GM18520 (cell line): Measurements from ENCODE around the gene CAPZA1.

ENCODE experiments used
- ATAC-seq: cut with Tn5 transposase; IDR thresholded peaks from one replicate; pipeline ENCODE4 v1.9.1; 2021; ENCODE audit not compliant: unreplicated experiment

Gene CAPZA1

DNA sequence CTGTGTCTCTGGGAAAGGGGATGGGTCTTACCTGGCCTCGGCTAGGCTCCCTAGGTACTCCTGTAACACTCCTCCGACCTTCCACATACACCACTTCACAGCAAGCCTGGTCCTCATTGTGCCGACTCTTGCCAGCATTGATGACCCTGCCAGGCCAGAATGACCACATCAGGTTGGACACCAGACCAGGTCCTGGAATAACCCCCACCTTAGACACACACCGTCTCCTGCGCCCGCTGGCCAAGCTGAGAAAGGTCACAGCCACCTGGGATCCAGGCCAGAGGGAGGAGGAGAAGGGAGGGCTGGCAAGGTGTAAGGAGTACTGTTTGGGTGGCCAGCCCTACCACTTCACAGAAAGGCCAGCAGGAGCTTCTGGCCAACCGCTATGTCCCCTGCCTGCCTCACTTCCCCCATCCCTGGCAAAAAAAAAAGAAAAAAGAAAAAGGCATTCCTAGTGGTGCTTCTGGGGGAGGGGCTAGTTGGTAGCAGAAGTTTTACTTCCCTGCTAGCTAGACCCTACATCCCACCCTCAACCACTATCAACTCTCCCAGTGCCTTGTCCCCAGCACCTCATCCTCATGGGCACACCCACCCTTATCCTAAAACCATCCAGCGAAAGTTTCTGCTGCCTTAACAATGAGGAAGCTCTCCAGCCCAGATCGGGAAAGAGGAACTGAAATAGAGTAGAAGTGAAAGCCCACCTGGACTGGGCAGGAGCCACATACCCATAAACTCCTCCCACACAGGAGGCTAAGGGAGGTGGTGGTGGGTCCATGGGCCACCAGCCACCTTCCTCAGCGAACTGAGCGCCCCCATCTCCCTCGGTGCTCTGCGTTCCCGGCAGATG is 94.1 kb downstream of the CAPZA1 start:
- ATAC-seq = no peak

DNA sequence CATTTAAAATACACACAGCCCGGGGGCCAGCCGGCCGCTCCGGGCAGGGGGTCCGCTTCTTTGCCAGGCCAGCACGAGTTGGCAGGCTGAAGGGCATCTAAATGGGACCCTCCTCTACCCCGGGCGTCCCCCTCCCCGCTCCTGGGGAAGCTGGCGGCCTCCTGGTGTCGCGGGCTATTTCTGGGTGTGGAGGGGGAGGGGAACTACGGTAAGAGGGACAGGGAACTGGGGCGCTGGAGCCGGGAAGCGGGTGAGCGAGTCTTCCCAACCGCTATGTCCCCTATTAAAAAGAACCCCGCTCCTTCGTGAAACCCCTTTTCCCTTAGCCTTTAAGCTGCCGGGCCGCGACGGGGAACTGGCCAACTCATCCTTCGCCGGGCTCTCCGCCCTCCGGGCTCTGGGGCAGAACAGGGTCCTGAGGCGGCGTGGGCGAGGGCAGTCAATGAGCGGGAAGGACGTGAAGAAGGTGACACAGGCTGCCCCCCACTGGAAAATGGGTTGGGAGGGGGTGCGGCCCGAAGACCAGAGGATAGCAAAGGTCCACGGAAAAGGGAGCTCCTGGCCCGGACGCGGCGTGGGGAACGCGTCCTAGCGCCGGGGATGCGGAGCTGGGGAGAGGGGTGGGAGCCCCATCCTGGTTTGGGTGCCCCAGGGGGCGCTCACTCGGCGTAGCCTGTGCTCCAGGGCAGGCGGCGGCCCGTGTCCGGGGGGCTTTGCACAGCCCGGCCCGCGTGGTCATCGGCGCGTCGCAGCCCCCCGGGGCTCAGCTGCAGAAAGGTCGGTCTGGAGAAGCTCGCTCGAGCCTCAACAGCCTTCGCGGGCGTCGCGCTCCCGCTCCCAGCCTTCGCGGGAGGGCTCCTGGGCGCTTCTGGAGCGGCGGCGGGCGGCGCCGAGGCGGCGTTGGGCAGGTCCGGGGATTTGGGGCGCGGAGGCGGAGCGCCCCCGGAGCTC is 95.0 kb downstream of the CAPZA1 start:
- no peak for ATAC-seq

DNA sequence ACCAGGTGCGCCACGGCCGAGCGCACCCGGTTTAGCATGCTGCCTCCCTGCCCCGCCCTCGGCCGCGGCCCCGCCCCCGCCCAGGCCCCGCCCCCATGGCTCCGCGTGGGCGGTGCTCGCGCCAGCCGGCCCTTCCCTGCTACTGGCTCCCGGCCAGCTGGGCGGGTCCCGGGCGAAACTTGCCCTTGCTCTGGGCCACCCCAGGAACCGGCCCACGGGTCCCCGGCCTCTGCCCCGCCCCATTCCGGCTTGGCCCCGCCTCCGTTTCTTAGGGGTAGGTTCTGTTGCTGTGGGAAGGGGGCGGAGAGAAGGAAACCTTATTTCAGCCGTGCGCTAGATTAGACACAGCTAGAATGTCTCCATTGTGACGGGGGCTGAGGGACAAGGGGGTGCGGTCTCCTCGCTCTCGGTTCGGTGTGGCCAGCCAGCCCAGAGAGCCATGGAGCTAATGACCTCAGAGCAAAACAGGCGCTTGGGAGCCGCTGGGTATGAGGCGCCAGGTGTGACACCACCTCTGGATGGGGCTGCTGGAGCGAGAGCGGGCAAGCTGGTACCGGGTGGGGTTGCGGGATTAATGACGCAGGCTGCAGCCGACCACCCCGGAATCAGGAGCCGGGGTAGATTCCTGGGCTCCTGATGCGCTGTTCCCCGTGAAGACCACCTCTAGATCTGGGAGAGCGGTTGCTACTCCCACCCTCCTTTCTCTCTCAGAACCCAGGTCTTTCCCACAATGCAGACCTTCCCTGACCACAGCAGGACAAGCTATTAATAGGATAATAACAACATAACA is 95.8 kb downstream of the CAPZA1 start, which contains the start of gene PPM1J:
PPM1J (minus strand) TSS at position 69 of the 790 bp plus-strand sequence; CDS start at position 38, 31 bp downstream.
- ATAC-seq = peak; percentile 72

DNA sequence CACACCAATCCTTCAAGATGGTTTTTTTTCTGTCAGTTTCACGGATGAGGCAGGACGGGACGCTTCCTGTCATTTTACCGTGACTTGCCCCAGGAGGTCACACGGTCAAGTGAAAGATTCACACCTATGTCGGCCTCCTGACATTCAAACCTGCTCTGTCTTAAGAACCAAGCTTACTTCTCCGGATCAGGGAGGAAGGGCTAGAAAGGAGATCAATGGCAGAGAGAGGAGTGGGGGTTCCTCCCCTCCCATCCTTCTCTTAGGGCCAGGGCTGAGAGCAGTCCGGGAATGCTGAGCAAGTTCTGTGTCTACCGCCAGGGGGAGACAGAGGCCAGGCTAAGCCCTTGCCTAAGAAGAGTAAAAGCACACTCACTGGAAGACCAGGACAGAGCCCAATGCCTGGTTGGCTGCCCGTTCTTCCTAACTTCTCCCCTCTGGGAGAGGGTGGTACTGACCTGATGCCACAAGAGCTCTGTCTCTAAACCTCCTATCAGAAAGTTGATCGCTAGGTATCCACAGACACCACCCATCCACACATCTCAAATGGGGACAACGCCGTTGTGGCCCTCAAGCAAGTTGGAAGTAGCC is 96.6 kb downstream of the CAPZA1 start:
- peak; percentile 30 for ATAC-seq

DNA sequence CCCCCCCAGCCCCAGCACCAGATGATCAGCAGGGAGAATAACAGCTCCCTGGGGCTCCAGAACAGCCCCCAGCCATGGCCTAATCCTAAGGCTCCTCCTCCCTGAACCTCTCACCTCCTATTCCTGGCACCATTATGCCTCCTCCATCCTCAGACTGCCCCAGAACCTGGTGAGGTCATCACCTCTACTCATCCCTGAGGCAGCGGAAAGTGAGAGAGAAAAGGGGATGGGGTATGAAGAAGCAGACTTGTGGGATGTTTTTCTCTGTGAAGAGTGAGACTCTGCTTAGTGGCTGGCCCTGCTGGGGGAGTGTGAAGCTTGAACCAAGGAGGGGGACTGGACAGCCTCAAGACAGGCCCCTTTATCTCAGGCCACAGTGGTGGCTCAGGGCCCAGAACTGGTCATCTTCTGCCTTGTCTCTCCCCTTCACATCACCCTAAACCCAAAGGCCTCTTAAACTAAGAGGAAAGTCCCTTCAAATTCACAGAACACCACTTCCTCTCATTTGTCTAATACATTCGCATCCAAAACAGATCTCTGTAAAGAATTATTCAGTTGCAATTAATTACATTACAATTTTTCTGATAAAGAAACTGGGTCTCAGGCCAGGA is 97.7 kb downstream of the CAPZA1 start:
- no peak for ATAC-seq

DNA sequence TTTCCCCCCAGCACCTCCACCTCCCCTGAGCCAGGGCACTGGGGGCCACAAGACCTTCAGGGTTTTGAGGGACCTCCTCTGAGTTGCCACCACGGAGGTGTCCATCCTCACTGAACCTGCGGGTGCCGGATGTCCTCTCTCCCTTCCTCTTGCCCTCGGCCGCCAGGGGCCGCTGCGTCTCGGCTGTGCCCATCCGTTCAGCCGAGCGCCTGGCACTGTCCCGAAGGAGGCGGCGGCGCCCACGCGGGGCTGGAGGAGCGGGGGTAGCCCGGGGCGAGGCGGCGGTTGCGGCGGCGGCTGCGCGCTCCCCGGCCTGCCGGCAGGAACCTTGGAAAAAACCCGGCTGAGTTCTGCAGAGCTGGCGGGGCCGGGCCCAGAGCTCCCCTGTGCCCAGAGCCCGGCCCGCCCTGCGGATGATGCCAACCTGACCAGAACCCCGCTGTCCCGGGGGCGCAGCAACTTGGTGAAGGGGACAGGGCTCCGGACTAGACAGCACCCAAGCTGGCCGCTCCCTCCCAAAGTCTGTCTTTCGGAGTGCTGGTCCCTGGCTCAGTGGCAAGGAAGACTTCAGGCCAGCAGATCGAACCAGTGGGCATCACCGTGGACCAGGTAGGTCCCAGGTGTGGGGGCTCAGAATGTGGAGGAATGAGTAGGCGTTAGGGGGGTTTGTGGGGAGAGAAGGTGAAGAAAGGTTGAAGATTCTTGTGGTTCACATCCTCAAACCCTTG is 99.2 kb downstream of the CAPZA1 start:
- ATAC-seq = no peak

DNA sequence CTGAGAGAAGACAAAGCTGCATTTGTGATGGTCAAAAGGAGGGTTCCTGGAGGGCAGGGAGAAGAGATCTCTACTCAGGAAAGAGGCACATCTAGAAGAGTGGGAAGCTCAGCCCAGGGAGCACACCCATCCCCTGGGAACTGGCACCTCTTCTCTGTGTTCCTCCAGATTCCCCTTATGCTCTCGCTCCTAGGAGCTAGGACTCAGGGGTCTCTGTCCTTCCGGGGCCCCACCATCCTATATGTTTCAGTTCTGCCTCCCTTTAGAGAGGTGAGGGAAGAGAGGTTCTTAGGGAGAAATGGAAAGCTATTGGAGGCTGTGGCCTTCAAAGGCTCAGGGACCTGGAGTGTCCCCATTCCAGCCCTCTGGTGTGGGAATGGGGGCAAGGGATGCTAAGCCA is 100.1 kb downstream of the CAPZA1 start:
- ATAC-seq = no peak

DNA sequence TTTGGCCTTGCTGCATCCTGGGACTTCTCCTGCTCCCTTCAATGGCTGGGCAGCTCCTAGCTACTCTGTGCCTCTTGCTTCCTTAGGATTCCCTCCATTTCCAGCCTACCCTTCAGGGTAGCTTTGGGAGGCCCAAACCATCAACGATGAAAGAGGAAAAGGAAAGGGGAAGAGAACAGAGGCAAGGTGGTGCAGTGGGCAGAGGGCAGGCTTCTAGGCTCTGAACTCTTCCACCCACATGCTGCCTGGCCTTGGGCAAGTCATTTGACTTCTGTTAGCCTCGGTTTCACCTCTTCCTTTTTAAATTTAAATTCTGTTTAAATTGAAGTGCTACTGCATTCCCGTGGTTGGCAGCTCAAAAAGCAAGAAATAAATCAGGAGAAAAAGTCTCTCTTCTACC is 101.2 kb downstream of the CAPZA1 start:
- no peak for ATAC-seq
